Mesenteric fat pad (tissue), 1 donor: ENCODE data around the gene GFPT2. TPM values are rescaled to one million over a fixed set of nuclear protein-coding genes. Genes with fewer than 3 reads are reported as not detected.
A peak's percentile ranks its signal among the peaks of the same experiment; 100 is the strongest.

ENCODE experiments used
- DNase-seq: peaks from one replicate; pipeline ENCODE4 v3.0.0-alpha.2; 2020; ENCODE audit warnings: low spot score
- total RNA-seq: library from RNA; stranded (reverse); fragmentation: NEBNext Ultra II Directional; extraction: Animal tissue kit (Norgen Biotek cat#: 25700); gene quantifications from one replicate; pipeline ENCODE4 v1.2.1, GENCODE V29; 2021
- donor health status: DM: yes; HTN: yes; CAD: no.

GFPT2 gene
- total RNA-seq, 1 donor from 2014 or later = 187 TPM

DNA sequence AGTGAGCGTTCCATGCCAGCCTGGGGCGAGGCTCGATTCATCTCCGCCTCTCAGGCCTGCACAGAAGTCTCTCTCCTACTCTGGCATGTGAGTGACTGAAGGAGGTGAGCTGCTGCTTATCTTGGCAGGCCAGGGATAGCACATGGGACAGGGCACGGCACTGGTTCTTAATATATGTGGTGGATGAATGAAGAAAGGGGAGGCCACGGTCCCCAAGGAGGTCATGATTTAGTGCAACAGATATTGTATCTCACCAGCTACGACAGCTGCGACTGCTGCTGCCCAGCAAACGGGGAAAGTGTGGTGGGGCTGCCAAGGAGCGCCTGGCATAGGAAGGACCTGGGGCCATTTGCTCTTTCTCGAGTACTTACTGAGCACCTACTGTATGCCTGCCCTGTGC, 41.9 kb downstream of the GFPT2 start:
- DNase-seq = no peak

- no peak for DNase-seq
Measured at GRCh38 chr5:180306796-180307195, 46.3 kb downstream of the GFPT2 start.

DNA sequence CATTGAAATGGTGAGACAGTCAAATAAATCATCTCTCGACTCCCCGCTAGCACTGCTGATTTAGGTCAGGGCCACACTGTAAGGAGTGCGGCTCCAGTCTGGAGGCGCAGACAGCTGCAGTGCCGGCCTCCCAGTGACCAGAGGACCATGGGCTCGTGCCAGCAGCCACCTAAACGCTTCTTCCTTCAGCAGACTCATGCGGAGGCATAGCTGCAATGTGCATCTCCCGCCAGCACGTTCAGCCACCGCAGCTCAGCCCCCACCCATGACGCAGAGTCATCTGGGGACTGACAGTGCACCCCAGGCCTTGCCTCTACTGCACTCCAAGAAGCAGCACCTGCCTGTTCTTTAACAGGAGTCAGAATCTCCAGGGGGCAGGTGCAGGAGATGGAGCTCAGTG, 47.7 kb downstream of the GFPT2 start:
- DNase-seq = no peak

DNA sequence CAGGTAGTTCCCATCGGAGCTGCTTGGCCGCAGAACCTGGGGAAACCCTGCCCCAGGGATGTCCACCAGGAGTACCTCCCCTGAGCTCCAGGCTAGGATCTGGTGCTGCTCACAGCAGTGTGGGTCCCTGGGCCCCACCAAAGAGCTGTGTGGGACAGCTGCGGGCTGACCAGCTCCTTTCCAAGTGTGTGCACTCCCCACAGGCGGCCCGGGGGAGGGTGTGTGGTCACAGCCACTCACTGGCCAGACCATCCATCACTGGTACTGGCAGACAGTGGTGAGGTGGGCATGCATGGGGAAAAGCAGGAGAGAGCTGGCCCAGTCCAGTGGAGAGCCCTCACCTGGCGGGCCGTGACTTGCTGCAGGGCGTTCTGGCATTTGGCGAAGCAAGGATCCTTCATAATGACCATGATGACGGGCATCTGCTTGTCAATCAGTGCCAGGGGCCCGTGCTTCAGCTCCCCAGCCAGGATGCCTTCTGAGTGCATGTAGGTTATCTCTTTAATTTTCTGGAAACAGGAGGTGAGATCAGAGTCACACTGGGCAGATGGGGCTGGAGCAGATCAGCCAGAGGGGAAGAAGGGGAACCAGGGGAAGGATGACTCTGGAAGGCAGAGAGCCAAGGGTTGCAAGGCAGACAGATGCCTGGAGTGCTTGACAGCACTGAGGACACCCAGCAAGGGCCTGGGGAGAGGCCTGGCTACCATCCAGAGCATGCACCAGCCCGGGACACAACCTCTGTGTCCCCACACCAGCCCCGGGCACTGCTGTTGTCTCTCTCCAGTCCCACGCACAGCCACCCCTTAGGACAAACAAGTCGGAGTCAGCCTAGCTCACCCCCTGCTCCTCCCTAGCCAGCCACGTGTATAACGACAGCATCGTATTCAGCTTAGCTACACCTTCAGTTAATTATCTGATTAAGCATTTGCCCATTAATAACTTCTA, 48.4 kb downstream of the GFPT2 start:
- no peak for DNase-seq

DNA sequence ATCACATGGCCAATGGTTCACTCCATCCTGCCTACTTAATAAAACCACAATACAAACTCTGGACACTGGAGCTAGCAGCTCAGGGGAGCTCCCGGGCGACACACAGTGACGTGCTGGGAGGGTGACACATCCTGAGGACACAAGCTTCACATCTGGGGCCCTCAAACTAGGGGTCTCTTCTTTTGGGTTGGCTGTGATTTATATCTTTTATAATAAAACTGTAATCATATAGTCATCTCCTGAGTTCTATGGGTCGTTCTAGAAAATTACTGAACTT, 49.2 kb downstream of the GFPT2 start:
- DNase-seq = no peak

GRCh38 chr5:180303226-180304015, 49.7 kb downstream of the GFPT2 start:
- DNase-seq = no peak

GRCh38 chr5:180302256-180302655, 50.9 kb downstream of the GFPT2 start:
- DNase-seq = no peak

DNA sequence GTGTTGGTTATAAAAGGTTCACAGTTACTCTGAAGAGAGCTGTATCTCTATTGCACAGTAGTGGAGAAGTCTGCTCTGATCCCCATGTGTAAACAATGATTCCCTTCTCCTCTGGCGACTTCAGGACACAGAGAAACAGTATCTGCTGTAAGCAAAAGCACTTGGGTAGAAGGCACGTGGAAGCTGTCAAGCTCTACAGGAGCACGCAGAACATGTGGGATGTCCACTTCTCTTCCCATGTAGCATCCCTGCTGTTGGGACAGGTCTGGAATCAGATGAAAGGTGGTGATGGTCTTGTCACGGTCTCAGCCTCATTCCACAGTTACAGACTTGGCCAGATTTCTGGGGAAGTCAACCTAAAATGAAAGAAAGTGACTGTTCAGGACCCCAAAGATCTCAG, 51.9 kb downstream of the GFPT2 start:
- no peak for DNase-seq

DNA sequence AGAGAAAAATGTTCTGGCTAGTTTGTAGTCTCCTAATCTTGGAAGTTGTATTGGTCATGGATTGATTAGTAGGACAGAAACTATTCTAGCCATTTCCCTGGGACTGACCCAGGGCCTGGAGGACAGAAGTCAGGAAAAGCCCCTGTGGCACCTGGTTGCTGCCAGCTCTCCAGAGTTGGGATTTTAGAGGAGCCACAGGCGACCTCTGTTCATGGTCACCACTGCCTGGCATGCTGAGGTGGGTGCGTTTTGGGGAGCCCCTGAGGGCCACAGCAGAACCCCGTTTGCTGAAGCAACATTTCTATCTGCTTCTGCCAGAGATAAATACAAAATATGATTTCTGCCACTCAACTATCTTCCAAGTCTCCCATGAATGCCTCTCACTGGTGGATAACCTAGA, 53.6 kb downstream of the GFPT2 start:
- DNase-seq = peak; percentile 69

GRCh38 chr5:180299014-180299413, 54.1 kb downstream of the GFPT2 start:
- DNase-seq = peak; percentile 67

GRCh38 chr5:180297587-180298282, 55.4 kb downstream of the GFPT2 start:
- DNase-seq = no peak

DNA sequence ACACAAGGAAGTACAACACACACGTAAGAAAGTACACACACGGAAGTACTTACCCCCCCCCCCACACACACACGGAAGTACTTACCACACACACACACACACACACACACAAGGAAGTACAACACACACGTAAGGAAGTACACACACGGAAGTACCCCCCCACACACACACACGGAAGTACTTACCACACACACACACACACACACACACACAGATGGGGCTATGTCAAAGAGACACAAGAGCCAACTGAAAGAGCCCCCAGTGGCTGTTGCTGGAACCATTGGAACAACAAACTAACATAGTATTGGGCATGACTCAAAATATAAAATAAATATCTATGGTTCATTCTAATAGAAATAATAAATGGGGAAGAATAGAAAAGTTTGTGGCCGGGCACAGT, 56.4 kb downstream of the GFPT2 start:
- DNase-seq = peak; percentile 9

DNA sequence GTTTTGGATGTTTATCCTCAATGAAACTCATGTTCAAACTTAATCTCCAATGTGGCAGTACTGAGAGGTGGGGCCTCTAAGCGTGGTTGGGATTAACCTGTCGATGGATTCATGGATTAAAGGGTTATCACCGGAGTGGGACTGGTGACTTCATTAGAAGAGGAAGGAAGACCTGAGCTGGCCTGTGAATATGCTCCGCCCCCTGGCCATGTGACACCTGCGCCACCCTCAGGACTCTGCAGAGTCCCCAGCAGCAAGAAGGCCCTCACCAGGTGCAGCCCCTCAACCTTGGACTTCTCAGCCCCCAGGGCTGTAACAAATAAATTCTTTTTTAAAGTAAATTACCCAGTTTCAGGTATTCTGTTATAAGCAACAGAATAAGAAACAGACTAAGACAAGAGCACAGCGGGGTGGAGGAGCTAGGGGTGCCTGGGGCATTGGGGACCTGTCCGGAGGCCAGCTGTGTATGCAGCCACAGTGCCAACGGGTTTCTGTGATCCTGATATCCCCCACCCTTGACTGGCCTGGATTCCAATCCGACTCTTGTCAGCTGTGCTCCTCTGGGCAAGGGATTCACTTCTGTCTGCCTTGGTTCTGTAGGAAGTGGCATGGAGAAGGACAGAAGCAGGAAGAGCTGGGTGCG, 58.1 kb downstream of the GFPT2 start:
- DNase-seq = peak; percentile 55

GRCh38 chr5:180294411-180294810, 58.7 kb downstream of the GFPT2 start:
- peak; percentile 67 for DNase-seq

DNA sequence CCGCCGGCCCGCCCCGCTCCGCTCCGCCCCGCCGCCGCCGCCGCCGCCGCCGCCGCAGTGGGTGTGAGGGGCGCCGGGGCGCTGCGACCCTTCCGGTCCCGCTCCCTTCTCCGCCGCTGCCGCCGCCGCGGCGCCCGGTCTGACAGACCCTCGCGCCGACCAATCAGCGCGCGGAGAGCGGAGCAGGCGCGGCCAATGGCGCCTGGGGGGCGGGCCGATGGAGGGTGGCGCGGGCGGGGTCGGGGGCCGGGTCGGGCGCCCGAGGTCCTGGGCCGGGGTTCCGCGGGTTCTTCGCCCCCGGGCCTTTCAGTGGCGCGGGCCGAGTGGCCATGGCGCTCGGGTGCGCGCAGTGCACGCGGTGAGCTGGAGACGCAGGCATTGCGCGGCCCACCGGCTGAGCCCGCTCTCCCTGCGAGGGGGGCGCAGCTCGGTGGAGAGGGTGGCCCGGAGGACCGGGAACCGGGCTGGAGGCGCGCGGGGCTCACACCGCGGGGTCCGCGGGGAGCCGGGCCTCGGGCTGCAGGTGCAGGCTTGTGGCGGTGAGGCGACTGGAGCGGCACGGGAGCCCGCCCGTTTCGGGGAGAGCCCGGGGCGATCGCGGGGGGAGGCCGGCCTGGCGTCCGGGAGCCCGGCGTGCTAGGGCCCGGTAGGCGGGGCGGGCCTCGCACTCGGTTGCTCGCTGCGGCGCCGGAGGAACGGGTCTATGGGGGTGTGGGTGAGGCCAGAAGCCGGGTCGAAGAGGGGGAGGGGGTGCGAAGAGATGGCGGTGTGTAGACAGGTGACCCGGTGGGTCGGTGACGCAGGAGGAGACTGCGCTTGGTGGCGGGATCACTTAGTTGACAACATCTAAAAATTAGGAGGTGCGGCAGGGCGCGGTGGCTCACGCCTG, 60.9 kb downstream of the GFPT2 start, which contains the start of gene MAPK9:
Gene MAPK9 (minus strand): TSS at position 141 of the 889 bp plus-strand sequence. CDS start 11,522 bp downstream, outside the sequence.
- DNase-seq = peak; percentile 95

DNA sequence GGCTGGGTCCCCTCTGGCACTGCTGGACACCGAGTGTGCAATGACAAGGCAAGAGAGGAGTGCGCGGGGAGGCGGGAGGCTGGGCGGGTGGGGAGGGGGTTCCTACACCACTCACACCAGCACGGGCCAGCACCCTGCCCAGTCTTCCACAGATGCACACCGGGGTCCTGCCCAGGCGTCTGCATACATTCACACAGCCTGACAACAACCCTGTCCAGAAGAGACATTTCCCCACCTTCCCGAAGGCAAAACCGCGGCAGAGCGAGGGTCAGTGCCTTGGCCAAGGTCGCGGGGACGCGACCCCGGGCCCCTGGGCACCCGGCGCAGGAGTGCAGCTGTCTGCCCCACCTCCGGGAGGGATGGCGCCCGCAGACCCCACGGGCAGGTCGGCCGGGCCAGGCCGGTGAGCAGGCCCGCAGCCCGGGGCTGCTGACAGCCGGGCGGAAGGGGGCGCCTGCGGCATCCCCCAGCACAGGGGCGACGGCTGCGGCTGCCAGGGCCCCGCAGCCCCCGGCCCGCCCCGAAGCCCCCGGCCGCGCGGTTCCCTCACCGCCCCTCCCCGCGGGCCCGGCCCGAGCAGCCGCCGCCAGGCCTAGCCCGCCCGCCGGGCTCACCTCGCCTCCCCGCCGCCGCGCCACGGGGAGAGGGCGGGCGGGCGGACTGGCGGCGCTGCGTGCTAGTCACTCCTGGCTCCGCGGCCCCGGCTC, 61.7 kb downstream of the GFPT2 start:
- peak; percentile 88 for DNase-seq

GRCh38 chr5:180290568-180291233, 62.4 kb downstream of the GFPT2 start:
- peak; percentile 88 for DNase-seq

DNA sequence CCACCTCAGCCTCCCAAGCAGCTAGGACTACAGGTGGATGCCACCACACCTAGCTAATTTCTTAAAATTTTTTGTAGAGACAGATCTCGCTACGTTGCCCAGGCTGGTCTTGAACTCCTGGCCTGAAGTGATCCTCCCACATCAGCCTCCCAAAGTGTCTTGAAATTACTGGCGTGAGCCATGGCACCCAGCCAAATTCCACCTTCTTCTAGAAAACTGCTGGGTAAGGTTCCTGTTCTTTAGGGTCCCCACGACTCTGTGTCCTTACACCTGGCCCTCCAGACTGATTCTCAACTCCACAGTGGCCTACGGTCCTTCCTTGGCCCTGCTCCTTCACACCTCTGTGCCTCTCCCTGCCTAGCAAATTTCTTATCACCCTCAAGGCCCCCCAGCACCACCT, 63.2 kb downstream of the GFPT2 start:
- DNase-seq = peak; percentile 43

DNA sequence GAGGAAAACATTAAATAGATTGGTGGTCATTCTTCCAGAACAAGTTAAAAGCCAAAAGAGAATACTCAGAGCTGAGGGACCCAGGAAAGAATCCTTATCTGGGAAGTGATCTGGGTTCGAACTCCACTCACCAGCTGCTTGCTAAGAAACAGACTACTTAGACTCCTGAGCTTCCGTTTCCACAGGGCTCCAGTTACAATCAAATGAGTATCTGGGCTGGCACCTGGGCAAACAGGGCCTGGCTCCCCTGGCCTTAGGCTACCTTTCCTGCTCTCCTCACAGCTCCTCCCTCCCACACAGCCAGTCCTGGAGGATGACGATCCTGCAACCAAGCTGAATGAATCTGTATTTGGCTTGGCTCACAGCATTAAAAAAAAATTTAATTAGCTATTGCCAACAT, 63.7 kb downstream of the GFPT2 start:
- DNase-seq = peak; percentile 16
